ENCODE measurements around the gene PCARE.
"Not testable (repeated sequence)": the region's sequence is repeated elsewhere in the genome, so short reads cannot be mapped to it uniquely, and the experiment has no call there.

- TF ChIP-seq CTCF, POLR2A, EP300, POLR2AphosphoS5 (IDR thresholded peaks at IDR 0.05): not testable (repeated sequence)
Observed at GRCh38 chr2:29090311-29090710, 16.0 kb upstream of the PCARE start.

Data from sigmoid colon (tissue), 4 donors.